DMS153 treated with DMSO at 0.1 percent for 48 hours (cell line): ENCODE data around the gene CHMP2B.
"Not testable (repeated sequence)": the region's sequence is repeated elsewhere in the genome, so short reads cannot be mapped to it uniquely, and the experiment has no call there.

ENCODE experiments used
- DNase-seq: peaks from one replicate; lab custom pipeline; 2025; ENCODE audit not compliant: unreplicated experiment; lab: John Stamatoyannopoulos, UW

Gene CHMP2B

DNA sequence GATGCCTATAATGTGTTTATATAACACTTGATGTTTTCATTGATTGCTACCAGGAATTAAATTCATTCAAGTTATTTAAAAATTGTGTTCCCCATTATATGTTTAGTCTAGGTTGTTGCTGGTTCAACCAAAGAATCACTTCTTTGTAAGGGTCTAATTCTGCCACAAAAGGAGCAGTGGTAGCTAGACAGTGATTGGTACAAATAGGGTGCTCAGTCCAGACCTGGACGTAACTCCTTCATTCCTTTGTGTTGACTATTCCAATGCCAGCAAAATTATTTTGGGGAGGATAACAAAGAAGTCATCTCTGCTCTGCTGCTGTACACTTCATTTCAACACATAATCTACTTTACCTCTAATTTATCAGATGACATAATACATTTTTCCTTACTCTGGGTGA is 1.2 kb downstream of the CHMP2B start:
- DNase-seq, result no peak

DNA sequence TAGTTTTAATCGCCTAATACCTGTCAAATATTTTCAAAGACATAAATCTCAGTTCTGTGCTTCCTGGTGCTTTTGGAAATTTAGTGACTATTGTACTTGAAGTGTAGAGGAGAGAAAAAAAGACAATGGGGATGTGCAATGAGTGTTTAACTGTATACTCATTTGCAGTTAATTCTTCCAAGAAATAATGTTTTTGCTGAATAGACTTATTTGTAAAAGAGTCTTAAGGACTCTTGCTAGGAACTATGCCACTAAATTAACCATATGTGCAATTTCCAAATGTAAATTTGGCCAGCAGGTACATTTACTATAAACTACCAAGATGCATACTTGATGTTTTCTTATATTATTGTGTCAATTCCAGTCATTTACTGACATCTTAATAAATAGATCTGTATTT is 2.0 kb downstream of the CHMP2B start:
- DNase-seq, result no peak

DNA sequence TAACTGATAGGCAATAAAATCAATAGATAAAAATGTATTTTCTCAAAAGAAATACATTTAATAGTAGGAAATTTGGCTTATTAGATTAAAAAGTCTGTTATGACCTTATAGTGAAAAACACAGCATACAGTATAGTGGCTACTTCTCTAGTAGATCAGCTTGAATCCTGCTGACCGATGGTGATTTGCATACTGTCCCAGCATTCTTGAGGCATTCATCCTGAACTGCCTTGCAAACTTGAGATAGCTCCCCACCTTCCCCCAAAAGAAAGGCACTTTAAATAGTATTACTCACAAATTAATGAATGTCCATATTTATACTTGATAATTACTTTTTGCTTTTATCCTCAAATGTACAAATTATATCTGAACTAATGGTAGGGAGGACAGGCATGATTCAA is 6.7 kb downstream of the CHMP2B start:
- DNase-seq, result no peak

DNA sequence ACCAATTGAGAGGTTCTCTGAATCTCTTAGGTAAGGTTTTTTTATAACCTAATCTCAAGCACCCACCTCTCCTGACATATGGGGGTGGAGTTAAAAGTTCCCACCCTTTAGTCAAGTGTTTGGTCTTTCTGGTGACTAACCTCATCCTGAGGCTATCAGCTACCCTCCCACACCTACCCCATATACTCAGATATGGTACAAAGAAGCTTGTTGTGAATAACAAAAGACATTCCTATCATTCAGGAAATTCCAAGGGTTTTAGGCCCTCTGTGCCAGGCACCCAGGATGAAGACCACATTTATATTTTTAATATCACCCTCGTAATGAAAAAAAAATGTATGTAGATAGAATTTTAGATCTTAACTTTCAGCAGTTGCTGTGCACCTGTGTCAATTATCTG is 9.0 kb downstream of the CHMP2B start:
- DNase-seq, result no peak

DNA sequence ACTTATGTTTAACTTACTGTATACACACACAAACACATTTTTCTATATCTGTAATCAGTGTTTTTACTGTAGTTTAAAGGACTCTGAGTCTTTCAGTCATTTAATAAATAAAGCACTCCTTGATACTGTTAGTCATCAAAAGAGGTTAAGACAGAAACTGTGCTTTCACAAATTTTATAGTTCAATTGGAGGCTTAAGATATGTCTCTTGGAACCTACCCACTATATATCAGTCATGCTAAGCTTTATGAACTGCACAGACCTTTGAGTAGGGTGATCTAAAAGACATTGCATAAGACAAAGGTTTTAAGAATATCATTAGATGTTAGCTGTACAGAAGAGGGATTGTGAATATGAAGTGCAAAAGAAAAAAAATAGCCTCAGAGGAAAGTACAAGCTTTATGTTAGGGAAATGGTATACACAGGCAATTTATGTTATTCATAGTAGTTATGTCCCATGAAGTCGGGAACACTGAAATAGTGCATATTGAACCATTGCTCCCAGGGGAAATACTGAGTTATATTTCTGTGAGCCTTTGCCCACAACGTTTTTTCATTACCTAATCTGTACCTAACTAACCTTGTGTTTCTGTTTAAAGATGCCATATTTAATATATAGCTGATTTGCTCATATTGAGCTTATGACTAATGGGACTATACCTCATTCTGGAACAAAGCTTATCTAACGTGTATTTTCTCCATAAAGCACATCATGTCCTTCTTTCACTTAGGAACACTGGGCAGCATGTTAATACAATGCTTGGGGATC is 19.7 kb downstream of the CHMP2B start:
- no peak for DNase-seq

DNA sequence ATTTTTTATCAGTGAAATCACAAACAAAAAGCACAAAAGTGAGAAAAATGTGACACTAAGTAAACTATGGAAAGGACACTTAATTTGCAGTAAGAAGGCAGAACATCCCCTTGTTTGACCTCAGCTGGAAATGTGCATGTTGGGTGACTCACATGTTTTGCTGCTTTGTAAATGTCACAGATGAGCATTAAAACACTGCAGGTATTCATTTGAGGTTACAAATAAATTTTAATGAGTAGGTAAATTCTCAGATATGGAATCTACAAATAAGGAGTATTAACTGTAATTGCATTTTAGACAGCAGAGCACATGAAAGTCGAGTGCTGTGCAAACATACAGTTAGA is 20.3 kb downstream of the CHMP2B start:
- no peak for DNase-seq

DNA sequence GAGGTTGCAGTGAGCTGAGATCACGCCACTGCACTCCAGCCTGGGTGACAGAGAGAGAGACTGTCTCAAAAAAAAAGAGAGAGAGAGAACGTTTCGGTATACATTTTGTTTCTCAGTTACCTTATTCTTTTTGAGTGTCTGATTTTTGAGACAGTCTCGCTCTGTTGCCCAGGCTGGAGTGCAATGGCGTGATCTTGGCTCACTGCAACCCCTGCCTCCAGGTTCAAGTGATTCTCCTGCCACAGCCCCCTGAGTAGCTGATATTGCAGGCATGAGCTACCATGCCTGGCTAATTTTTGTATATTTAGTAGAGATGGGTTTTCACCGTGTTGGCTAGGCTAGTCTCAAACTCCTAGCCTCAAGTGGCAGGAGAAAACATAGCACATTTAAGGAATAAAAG is 21.1 kb downstream of the CHMP2B start:
- not testable (repeated sequence) for DNase-seq

DNA sequence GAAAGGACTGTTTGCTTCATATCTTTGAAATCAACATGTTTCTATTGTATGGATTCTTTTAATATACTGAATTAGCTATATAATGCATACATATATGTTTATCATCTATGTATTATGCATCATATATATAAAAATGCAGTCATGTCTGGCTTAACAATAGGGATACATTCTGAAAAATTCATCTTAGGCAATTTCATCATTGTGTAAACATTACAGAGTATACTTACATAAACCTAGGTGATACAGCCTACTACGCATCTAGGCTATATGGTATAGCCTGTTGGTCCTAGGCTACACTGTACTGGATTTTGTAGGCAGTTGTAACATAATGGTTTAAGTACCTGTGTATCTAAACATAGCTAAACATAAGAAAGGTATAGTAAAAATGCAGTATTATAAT is 21.7 kb downstream of the CHMP2B start:
- DNase-seq, result no peak

DNA sequence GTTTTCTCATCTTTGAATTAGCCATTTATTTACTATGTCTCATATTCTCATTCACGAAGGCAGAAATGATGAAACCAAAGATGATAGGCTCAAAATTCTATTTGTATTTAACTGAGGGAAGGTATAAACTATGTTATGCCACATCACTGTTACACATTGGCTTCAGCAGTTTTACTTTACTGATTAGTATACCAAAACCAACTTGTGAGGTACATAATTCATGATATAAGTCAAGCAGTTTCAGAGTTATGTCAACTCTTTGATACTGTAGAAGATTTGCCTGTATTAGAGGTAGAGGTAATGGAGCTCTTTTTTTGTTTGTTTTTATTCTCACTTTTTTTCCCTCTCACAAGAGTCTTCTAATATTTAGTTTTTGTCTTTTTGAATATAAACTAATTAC is 22.9 kb downstream of the CHMP2B start:
- DNase-seq, result no peak

DNA sequence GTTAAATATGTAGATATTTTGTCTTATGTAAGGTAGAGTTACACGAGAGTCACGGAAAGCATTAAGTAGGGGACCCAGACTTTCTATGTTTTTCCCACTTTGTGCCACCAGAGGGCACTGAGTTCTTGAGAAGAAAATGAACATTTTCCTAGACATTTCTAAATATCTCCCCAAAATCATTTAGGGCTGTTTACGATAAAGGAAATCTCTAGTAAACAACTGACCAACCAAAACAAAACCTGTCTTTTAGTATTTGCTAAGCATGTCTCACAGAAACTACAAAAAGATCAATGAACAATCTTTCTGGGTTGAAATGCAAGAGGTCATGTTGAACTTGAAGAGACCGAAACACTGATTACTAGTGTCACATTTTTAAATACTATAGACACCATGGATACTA is 33.2 kb downstream of the CHMP2B start:
- peak; percentile 47 for DNase-seq

DNA sequence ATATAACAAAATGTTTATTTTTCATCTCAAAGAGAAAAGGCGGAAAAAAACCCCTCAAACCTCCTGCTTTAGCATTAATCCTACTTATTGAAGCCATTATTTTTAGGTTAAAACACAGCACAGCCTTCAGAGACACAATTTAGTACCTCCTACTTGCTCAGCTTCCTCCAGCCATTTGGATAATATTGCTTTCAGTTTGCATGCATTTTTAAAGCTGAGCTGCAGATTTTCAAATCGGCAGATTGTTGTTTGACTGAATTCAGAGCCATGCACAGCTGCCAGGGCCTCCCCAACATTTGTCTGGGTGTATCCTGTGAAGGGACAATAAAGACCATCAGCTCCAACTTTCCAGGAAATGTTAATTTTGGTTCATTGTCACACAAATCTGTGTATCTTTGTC is 34.8 kb downstream of the CHMP2B start:
- DNase-seq, result no peak

DNA sequence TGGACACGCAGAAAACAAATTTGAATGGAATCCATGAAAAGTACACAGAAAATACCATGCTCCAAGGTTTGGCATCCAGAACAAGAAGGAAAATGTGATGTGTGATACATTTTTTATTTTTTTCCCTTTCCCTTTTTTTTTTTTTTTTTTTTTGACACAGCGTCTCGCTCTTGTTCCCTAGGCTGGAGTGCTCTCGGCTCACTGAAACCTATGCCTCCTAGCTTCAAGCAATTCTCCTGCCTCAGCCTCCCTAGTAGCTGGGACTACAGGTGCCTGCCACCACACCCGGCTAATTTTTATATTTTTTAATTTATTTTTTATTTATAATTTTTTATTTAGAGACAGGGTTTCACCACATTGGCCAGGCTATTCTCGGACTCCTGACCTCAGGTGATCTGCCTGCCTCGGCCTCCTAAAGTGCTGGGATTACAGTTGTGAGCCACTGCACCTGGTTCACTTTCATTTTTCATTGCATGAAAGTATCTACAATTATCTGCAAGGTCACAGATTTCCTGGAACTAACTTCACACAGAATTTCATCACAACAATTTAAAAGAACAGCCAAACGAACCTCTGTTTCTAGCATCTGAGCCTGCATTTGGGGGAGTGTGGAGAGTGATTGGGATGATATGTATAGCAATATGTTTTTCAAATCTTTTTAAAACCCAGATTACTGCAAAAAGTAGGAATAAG is 41.0 kb downstream of the CHMP2B start:
- DNase-seq, result no peak

DNA sequence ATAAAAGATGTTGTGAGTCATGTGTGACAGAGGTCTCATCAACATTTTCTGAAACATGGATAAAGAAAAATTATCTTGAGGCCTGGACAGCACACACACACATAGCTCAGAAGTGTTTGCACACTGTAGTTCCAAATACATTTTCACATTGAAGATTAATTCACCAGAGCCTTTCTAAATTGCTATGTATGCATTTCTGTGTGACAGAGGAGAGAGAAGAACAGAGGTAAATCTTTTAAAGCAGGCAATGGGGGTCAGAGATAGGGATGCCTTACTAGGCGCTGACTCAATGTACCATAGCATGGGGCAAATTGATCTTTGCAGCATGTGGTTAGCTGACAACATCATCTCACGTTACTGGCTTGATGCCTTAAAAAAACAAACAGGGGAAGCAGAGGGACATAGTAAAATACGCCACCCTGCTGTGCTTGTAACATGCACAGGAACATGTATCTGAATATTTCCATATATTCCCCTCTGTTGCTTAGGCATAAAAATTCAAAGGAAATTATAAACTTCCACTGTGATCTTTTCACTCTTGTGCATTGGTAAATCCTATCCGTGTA is 41.6 kb downstream of the CHMP2B start:
- no peak for DNase-seq

DNA sequence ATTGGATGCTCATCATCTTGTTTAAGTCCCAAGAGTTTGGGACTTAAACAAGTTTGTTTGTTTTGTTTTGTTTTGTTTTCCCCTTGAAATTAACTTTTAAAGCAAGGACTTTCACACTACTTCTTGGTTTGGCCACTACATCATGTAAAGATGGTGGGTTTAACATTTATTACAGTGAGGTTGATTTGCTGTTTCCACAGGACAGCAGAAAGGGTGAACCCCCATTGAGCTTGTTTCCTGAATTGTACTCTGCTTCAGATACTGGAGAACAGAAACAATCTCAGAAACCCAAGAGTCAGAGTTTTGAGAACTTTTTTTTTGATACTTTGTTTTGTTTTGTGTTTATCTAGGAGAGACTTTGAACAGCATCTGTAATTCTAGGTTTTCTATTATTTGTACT is 42.6 kb downstream of the CHMP2B start:
- no peak for DNase-seq

DNA sequence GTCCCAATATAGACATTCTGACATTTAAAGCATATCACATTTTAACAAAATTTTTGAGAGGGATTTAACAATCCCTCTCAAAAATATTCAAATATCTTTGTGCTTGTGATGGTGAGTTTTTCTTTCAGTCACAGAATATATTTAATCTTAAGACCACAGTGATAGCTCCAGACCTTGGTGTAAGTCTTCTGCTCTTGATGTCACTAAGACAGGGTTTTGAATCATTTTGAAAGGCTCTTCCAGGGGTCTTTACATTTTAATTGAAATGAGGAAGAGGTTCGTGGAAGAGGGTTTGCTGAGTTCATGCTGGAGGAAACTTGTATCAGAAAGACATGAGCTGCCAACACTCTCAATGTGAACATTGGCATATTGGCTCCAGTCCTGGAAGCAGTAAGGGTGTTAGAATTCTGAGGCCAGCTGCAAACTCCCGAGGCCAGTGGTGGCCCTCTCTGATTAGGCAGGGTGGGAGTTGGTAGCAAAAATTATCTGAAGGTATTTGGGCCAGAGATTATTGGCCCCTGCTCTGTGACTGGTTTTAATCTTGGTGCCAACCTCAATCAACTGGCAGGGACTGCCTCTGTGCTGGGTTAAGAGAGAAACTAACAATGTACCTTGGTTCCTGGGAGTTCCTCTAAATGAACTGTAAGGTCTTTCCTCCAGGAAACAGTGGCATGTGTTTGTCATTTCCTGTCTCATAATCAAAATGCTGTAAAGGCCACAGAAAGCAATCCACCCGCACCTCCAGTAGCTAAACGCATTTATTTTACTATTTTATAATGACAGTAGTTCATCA is 44.0 kb downstream of the CHMP2B start:
- DNase-seq, result no peak

DNA sequence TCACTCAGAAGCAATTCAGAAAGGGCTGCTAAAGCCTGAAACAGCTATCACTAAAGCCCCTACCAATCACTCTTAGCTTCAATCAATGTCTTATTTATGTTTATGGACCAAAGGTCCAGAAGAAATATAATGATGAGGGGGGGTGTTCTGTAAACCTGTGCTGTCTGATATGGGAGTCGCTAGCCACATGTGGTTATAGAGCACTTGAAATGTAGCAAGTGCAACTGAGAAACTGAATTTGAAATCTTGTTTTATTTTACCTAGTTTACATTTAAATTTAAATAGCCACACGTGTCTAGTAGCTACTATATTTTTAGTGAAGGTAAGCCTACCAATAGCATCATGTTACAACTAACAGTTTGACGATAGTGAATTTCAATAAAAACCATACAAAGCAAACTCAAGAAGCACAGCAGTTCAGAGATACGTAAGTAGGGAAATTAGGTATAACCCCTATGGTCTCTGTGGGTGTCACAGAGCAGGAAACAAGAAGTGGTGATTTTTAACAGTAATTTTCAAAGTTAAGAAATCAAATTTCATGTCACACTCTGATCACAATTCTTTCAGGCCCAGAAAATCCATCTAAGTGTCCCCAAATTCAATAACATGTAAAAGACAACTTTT is 45.7 kb downstream of the CHMP2B start:
- DNase-seq, result no peak

DNA sequence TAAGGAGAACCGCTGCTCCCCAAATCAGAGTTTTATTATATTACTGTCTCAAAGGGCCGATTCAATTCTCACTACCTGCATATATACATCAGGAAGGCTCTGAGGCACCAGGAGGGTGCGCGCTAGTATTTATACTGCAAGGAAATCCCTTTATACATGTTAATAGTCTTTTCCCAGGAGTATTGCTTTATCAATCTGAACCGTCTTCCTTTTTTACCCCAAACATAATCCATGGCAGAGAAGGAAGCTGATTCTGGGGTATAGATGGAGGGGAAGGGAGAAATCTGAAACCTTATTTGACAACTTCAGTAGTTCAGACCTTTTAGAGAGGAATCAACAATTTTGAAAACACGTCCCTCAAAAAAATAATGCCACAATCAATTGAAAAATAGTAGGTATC is 49.4 kb downstream of the CHMP2B start, which contains the start of gene POU1F1:
TSS of gene POU1F1 (minus strand) at position 101 of the 400 bp plus-strand sequence. CDS start 122 bp downstream, outside the sequence.
- DNase-seq, result no peak

DNA sequence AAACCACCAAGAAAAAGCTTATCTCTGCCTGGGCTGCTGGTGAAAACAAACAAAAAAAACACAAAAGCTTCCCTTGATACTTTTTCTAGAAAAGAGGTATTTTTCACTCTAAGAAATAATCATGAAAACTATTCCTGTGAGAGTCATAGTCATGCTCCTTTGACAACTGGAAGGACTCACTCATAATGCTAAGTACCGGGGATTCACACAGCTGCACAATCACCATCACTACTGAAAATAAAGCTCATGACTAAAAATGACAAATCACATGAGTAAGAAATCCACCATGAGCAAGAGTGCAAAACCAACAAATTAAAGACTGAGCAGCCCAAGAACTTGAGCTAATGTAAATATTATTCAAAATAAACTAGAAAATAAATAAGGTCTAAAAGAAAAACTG is 59.9 kb downstream of the CHMP2B start:
- no peak for DNase-seq

DNA sequence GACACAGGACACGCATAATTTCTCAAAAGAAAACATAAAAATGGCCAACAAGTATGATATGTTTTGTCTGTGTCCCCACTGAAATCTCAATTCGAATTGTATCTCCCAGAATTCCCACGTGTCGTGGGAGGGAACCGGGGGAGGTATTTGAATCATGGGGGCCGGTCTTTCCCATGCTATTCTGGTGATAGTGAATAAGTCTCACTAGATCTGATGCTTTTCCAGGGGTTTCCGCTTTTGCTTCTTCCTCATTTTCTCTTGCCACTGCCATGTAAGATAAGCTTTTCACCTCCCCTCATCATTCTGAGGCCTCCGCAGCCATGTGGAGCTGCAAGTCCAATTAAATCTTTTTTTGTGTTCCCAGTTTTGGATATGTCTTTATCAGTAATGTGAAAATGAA is 61.3 kb downstream of the CHMP2B start:
- DNase-seq, result no peak

DNA sequence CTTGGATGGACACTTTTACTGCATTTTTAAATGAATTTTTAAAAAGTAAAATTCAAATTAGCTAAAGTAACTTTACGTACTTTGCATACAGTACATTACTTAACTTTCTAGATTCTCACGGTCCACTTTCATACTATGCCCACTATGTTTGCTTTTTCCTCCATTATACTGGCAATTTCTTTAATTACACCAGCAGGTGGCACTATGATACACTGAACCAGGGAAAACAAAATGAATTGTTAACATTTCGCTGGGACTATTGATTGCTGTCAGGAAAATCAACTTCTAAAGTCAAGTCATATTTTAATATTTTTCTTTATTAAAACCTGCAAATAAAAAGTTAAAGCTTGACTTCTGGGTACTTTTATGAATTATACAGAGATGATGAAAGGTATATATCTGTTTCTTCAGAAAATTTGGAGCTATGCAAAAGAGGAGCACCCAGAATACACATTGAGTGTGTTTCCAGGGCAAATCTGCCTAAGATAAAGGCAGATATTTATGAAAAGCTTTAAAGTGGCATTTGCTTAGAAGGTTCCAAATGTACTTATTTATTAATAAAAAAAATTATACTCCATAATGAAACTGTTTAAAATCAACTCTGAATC is 71.1 kb downstream of the CHMP2B start:
- peak; percentile 86 for DNase-seq

DNA sequence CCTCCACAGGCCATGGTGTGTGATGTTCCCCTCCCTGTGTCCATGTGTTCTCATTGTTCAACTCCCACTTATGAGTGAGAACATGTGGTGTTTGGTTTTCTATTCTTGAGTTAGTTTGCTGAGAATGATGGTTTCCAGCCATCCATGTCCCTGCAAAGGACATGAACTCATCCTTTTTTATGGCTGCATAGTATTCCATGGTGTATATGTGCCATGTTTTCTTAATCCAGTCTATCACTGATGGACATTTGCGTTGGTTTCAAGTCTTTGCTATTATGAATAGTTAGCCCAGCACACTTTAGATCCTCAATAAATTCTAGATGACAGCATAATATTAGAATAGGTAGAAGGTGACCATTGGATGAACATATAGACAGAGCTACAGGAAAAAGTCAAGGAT is 77.9 kb downstream of the CHMP2B start:
- DNase-seq, result not testable (repeated sequence)
